GM10266 (cell line): ENCODE data around the gene ZNF541.

Experiments used
- DNase-seq: peaks from one replicate; pipeline ENCODE4 v3.0.0; 2012; ENCODE audit errors: extremely low spot score
- TF ChIP-seq, protein P1 (sequence below): IDR thresholded peaks from 2 replicates; pipeline ENCODE4 v1.5.1; 2012; ENCODE audit warnings: mild to moderate bottlenecking, low read depth; ENCODE audit not compliant: control insufficient read depth, insufficient read depth; ENCODE audit errors: missing control alignments

The ZNF541 gene

DNA sequence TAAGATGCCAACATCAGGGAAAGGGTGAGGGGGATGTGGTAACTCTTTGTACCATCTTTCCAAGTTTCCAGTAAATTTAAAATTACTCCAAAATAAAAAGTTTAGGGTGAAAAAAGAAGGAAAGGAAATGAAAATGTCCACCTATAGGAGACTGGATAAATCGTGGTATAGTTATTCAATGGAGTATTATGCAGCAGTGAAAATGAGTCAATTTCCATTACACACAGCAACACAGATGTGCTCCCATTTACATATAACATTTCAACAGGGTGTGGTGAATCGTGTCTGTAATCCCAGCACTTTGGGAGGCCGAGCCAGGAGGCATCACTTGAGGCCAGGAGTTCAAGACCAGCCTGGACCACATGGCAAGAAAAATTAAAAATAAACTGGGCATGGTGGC is 7.4 kb upstream of the ZNF541 start:
- TF ChIP-seq, protein P1, sequence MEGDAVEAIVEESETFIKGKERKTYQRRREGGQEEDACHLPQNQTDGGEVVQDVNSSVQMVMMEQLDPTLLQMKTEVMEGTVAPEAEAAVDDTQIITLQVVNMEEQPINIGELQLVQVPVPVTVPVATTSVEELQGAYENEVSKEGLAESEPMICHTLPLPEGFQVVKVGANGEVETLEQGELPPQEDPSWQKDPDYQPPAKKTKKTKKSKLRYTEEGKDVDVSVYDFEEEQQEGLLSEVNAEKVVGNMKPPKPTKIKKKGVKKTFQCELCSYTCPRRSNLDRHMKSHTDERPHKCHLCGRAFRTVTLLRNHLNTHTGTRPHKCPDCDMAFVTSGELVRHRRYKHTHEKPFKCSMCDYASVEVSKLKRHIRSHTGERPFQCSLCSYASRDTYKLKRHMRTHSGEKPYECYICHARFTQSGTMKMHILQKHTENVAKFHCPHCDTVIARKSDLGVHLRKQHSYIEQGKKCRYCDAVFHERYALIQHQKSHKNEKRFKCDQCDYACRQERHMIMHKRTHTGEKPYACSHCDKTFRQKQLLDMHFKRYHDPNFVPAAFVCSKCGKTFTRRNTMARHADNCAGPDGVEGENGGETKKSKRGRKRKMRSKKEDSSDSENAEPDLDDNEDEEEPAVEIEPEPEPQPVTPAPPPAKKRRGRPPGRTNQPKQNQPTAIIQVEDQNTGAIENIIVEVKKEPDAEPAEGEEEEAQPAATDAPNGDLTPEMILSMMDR: no peak
- DNase-seq: no peak

DNA sequence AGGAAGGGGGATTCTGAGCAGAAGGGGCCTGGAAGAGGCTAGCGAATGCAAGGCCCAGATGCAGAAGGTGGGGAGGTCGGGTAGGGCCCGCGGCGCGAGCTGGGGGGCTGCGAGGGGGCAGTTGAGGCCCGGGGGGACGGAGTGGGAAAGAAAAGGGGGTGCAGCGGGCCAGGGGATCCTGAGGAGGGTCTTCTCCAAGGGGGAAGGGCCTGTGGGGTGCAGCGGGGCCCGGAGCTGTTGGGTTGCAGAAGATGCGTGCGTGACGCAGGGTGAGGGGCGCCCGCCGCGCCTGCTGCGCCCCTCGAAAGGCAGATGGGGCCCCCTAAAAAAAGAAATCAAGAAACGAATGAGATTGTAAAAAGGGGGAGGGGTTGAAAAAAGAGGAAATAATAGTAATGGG is 313 bp downstream of the ZNF541 start:
- DNase-seq: no peak
- TF ChIP-seq, protein P1: no peak

DNA sequence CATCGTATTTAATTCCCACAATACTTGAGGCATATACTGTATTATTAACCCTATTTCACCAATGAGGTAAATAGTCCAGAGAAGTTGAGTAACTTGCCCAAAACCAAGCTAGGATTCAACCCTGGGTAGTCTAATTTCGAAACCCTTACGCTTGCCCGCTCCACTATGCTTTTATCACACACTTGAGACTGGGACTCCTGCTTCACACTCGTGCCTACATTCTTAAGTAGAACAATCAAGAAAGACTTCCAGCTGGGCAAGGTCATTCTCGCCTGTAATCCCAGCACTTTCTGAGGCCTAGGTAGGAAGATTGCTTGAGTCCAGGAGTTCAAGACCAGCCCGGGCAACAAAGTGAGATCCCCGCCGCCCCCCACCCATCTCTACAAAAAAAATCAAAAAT is 3.6 kb downstream of the ZNF541 start:
- DNase-seq: no peak

DNA sequence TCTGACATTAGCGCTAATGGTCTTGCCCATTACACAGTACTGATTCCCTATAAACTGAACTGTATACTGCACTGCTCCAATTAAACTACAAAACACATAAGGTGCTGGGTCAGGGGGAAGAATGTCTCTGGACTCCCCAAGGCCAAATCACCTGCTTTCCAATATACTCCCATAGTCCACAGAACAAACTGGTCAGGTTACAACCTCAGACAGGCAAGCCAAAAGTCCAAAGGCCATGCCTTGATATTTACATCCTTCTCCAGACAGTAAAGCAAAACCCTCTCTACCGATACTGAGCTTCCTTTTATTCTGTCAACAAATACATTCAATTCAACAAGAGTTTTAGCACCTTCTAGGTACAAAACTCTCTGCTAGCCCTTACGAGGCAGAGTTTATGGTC is 8.9 kb downstream of the ZNF541 start:
- TF ChIP-seq, protein P1: no peak
- DNase-seq: no peak

More for the DNA sequence above, 3.6 kb downstream of the ZNF541 start:
- TF ChIP-seq, protein P1: no peak

DNA sequence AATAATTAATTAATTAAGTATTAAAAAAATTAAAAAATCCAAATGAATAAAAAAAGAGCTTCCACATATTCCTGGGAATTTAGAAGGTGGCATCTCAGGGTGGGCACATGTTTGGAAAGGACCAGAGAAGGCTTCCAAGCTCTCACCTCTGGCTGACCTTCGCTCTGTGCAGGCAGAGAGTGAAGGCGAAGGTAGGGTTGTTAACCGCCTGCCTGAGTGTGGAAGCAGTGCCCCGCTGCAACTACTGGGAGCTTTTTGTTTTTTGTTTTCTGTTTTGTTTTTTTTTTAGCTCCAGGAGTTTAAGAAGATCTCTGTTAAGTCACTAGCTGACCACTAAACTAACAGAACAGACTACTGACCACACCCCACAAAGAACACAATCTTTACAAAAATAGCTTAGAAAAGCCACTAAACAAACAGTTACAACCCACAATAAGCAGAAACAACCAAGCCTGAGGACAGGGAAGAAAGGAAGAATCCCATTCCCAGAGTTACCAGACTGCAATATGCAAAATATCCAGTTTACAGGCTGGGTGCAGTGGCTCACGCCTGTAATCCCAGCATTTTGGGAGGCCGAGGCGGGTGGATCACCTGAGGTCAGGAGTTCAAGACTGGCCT is 11.4 kb downstream of the ZNF541 start:
- TF ChIP-seq, protein P1: no peak
- no peak for DNase-seq

DNA sequence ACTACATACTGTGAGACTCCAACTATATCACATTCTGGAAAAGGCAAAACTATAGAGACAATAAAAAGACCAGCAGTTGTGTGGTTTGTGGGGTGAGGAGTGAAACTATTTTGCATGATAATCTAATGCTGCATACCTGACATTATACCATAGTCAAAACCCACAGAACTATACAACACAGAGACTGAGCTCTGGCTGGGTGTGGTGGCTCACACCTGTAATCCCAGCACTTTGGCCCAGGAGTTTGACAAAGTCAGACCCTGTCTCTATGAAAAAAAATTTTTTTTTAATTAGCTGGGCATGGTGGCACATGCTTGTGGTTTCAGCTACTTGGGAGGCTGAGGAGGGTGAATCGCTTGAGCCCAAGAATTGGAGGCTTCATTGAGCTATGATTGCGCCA is 11.9 kb downstream of the ZNF541 start:
- no peak for DNase-seq
- TF ChIP-seq, protein P1: no peak

DNA sequence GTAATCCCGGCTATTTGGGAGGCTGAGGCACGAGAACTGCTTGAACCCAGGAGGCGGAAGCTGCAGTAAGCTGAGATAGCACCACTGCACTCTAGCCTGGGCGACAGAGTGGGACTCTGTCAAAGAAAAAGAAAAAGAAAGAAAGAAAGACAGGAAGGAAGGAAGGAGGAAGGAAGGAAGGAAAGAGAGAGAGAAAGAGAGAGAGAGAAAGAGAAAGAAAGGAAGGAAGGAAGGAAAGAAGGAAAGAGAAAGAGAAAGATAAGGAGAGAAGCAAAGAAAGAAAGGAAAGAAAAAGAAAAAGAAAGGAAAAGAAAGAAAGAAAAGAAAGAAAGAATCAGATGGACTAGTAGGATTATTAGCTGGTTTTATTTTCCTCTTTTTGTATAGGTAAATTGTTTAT is 22.8 kb downstream of the ZNF541 start:
- DNase-seq: no peak
- TF ChIP-seq, protein P1: no peak
